MV-4-11 (cell line): ENCODE measurements around the gene VASP.

Experiments
- DNase-seq: peaks from one replicate; lab custom pipeline; 2025; lab: John Stamatoyannopoulos, UW

VASP gene

DNA sequence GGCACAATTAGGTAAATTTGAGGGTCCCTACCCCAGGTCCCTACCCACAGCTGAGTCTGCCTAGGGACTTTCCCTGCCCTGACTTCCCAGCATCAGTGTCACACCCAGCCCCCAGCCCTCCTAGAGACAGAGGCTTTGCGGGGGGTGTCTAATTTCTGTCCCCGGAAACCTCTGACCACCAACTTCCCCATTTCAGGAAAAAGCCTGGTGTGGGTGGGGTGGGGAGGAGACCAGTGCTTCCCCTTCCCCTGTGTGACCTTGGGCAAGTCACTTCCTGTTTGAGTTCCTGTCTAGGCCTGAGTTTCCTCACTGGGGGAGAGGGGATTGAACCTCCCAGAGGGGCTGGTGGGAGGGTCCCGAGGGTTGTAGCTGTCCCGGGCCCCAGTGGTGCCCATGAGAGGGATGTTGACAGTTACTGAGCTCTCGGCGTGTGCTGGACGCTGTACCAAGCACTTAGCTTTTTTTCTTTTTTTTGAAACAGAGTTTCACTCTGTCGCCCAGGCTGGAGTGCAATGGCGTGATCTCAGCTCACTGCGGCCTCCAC is 7.9 kb downstream of the VASP start:
- DNase-seq, result peak; percentile 98

DNA sequence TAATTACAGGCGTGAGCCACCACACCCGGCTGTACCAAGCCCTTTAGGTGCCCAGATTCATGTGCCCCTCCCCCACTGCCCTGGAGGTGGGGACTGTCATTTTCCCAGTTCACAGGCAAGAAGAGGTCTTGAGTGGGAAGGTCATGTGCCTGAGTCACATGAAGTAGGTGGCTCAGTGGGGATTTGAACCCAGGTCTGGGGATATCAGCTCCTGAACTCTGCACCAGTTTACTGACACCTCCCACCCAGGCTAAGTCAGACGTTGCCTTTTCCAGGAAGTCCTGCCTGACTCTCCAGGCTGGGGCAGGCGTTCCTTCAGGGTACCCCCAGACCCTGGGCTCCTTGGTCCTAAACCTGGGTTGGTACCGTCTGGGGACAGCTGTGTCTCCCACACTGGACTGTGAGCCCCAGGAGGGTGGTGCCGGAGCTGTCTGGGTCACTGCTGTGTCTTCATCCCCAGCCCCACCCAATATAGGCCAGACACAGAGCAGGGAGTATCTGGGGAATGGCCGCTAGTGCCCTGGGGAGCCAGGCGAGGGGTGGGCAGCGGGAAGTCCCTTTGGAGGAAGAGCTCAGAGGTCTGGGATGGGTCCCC is 8.6 kb downstream of the VASP start:
- no peak for DNase-seq

DNA sequence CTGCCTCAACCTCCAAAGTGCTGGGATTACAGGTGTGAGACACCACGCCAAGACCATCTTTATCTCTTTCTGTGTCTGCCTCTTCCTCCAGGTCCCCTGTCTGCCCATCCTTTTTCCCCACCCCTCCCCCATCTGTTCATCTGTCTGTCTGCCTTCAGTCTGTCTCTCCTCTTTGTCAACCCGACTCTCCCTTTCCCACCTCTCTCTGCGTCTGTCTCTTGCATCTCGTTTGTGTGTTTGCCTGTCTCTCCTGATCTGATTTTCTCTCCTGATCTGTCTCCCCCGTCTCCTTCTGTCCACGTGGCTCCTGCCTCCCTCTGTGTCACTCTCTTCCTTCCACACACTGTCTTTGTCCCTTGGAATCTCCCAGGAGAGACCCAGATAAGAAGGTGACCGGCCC is 10.0 kb downstream of the VASP start:
- no peak for DNase-seq

DNA sequence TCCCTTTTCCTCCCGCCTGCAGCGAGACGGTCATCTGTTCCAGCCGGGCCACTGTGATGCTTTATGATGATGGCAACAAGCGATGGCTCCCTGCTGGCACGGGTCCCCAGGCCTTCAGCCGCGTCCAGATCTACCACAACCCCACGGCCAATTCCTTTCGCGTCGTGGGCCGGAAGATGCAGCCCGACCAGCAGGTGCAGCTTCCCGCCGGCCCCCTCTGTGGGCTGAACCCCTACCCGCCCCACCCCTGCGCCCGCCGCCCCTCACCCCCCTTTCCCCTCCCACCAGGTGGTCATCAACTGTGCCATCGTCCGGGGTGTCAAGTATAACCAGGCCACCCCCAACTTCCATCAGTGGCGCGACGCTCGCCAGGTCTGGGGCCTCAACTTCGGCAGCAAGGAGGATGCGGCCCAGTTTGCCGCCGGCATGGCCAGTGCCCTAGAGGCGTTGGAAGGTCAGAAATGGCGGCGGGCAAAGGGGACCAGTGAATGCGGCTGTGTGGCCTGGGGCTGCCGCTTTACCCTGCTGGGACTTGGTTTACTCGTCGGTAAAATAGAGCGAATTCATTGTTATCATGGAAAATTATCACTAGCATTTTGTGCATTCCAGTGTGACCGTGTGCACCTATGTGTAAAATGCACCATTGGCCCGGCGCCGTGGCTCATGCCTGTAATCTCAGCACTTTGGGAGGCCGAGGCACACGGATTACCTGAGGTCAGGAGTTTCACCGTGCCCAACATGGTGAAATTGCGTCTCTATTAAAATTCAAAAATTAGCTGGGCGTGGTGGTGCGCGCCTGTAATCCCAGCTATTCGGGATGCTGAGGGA is 10.6 kb downstream of the VASP start:
- DNase-seq, result no peak

DNA sequence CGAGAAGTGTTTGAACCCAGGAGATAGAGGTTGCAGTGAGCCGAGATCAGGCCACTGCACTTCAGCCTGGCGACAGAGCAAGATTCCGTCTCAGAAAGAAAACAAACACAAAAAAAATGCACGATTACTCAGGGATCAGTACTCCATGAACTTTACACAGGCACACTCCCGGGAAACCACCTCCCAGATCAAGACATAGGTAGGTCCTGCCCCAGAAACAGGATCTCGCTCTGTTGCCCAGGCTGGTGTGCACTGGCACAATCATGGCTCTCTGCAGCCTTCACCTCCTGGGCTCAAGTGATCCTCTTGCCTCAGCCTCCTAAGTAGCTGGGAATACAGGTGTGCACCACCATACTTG is 11.2 kb downstream of the VASP start:
- no peak for DNase-seq

DNA sequence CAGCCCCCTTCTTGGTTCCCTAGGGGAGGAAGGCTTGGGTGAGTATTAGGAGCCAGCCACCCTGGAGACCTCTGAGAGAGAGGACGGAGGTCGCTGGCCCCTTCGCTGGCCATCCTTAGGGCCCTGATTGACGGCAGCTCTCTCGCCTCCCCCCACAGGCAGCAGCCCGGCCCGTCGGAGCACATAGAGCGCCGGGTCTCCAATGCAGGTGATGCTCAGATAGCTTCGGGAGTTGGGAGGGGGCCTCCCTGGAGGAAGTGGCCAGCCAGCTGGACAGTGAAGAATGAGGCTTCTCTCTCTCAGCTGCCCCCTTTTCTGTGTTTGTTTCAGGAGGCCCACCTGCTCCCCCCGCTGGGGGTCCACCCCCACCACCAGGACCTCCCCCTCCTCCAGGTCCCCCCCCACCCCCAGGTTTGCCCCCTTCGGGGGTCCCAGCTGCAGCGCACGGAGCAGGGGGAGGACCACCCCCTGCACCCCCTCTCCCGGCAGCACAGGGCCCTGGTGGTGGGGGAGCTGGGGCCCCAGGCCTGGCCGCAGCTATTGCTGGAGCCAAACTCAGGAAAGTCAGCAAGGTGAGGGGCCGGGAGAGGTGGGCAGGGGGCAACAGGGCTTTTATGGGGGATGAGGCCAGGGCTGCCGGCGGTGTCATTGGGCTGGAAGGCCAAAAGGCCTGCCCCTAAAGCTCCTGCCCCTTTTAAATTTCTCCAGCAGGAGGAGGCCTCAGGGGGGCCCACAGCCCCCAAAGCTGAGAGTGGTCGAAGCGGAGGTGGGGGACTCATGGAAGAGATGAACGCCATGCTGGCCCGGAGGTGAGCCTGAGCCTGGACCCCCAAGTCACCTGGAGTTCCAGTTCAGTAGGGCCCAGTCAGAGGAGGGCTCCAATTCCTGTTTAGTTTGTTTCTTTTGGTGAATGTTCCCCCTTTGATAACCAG is 15.0 kb downstream of the VASP start:
- DNase-seq, result no peak

DNA sequence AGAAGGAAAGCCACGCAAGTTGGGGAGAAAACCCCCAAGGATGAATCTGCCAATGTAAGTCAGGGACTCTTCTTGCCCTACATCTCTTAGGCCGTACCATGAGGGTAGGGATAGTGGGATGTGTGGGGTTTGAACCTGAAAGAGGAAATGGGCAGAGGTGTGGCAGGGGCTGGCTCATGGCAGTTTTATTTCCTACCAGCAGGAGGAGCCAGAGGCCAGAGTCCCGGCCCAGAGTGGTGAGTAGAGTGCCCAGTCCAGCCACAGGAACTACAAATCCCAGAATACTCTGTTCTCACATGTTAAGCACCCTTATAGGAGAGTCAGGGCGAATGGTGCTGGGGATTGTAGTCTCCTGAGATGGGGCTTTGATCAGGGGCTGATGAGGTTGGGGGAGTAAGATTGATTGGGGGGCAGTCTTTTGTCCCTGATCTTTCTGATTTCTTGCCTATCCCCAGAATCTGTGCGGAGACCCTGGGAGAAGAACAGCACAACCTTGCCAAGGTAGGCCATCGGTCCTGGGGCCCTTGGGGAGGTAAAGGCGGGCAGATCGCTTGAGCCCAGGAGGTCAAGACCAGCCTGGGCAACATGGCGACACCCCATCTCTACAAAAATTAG is 16.5 kb downstream of the VASP start:
- DNase-seq, result peak; percentile 94

DNA sequence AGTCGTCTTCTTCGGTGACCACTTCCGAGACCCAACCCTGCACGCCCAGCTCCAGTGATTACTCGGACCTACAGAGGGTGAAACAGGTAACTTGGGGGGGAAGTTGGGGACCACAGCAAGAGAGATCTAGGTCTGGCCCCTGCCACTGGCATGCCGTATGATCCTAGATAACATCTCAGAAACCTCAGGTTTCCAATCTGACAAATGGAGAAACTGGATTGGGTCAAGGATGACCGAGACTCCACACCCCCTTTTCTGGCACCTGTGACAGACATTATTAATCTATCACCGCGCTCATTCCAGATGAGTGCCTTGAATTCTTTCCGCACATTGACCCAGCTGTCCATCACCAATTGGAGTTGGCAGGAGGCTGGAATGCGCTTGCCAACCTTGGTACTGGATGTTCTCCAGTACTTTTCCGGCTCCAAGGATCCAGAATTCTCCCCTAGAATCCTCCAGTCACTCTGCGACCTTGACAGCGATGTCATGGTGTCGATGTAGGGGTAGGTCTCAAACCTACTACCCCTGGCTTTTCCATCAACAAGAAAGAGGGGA is 17.4 kb downstream of the VASP start:
- DNase-seq, result no peak

DNA sequence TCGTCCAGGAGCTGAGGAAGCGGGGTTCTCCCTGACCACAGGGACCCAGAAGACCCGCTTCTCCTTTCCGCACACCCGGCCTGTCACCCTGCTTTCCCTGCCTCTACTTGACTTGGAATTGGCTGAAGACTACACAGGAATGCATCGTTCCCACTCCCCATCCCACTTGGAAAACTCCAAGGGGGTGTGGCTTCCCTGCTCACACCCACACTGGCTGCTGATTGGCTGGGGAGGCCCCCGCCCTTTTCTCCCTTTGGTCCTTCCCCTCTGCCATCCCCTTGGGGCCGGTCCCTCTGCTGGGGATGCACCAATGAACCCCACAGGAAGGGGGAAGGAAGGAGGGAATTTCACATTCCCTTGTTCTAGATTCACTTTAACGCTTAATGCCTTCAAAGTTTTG is 18.9 kb downstream of the VASP start:
- DNase-seq, result no peak

DNA sequence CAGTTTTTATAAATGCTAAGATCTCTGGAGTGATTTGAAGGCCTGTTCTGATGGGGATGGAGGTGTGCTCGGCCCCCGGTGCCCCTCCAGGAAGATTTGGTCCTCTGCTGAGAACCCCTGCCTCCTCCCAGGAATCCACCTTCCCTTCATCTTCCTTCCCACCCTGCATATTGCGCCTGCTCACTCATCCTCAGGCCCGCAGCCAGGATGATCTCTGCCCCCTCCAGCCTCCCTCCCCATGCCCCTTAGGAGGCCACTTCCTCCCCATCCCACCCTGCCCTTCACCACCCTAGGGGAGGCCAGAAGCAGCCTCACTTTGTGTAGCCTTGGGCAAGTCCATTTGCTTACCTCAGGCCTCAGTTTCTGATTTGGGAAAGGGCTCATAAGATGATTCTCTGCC is 19.7 kb downstream of the VASP start:
- DNase-seq, result no peak

DNA sequence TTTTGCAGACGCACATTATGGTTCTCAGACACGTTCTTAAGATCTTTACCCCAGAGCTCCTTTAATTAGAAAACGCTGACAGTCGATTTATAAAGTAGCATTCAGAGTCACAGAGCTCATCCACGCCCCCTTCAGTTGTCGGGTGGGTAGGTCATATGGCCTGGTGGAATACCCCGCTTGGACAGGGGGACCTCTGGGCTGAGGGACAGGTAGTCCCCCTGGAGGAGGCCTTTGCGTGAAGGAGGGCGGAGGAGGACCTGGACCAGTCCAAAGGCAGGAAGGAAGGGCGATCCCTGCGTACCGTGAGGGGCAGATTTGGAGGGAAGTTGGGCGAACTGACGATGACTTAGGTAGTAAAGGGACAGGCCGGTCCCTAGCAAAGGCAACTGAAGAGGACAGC is 20.5 kb downstream of the VASP start:
- no peak for DNase-seq

DNA sequence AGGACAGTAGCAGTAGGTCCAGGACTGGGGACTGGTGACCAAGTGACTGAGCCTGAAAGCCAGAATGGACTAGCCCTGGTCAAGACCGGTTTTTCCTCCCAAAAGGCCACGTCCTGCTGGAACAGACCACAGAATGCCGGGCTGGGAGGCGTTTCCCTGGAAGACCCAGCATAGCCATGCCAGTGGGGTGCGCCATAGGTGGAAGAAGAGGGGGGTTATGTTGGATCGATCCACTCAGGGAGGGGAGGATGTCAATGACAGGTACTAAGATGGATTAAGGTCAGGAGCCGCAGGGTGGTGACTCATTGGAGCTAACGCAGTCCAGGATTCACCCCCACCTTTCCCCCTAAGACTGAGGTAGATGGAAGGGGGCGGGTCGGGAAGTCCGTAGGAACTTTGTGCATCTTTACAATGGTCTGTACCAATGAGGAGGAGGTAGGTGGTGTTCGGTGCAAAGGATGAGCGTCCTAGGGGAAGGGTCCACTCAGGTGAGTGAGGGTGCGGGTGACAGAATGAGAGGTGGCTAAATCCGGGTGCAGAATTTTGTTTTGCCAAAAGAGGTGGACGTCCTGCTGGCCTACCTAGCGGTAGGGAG is 21.0 kb downstream of the VASP start:
- DNase-seq, result no peak

DNA sequence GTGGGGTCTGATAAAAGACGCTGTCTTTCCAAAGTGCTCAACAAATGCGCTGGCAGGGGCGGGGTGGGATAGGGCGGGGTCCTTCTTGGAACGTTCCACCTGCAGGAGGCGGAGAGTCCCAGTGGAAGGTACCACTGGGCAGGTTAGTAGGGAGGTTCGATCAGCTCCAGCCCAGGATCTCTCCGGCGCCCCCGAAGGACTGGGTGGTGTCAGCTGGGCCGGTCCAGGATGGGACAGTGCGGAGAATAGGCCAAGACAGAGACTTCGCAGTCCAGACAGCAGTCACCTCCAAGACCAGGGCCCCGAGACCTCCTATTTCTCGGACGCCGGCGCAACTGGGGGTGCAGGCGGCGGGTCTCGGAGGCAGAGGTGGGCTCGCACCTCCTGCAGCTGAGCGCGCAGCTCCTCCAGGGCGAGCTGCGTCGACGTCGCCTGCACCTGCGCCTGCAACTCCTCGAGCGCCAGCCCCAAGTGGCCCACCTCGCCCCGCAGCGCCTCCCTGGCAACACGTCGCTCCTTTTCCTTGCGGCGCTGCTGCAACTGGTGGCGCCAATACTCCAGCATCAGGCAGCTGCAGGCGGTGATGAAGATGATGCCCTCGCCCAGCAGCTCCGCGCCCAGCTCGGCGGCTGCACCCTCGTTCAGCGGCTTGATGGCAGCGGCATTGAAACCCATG is 21.6 kb downstream of the VASP start:
- DNase-seq, result no peak

DNA sequence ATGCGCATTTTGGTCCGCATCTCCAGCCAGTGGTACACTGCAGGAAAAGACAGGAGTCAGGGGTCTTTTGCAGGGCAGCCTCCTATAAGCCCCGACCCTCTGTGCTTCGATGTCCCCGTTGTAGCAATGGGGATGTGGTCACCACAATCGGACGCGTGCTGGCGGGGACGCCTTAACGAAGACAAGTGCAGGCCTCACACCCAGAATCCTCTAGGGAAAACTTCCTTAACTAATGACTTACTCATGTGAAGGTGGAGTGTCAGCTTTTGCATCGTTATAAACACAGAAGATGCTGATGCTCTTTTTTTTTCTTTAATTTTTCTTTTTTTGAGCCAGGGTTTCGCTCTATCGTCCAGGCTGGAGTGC is 22.1 kb downstream of the VASP start:
- no peak for DNase-seq

DNA sequence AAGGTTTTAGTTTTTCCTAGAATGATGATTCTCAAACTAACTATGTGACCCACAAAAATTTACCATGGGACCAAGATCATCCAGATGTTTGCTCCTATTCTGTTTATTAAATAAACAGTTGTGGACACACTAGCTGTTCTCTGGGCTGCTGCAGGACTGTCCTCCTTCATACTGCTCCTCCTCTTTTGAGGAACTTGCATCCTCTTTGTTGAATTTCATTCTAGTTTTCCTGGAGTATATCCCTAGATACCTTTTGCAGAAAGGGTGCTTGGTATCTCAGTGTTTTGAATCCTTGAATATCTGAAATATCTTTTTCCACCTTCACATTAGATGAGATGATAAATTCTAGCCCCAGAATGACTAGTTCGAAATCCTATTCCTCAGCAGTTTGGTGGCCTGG is 24.1 kb downstream of the VASP start:
- no peak for DNase-seq

DNA sequence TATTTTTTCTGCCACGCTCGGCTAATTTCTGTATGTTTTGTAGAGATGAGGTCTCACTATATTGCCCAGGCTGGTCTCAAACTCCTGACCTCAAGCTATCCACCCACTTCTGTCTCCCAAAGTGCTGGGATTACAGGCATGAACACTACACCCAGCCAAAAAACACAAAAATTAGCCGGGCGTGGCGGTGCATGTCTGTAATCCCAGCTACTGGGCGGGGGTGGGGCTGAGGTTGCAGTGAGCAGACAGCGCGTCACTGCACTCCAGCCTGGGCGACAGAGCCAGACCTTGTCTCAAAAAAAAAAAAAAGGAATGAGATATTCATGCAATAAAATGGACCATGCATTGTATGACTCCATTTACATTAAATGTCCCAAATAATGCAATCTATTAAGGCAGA is 32.2 kb downstream of the VASP start:
- DNase-seq, result no peak

DNA sequence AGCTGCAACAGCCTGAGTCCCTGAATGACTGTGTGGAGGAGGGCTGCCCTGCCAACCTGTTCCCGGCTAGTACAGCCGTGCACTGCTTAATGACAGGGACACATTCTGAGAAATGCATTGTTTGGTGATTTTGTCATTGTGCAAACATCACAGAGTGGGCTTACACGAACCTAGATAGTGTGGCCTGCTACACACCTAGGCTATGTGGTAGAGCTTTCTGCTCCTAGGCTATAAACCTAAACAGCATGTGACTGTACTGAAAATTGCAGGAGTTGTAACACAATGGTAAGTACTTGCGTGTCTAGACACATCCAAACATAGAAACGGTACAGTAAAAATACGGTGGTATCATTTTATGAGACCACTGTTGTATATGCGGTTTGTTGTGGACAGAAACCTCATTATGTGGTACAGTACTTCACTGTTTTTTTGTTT is 35.0 kb downstream of the VASP start:
- DNase-seq, result no peak

DNA sequence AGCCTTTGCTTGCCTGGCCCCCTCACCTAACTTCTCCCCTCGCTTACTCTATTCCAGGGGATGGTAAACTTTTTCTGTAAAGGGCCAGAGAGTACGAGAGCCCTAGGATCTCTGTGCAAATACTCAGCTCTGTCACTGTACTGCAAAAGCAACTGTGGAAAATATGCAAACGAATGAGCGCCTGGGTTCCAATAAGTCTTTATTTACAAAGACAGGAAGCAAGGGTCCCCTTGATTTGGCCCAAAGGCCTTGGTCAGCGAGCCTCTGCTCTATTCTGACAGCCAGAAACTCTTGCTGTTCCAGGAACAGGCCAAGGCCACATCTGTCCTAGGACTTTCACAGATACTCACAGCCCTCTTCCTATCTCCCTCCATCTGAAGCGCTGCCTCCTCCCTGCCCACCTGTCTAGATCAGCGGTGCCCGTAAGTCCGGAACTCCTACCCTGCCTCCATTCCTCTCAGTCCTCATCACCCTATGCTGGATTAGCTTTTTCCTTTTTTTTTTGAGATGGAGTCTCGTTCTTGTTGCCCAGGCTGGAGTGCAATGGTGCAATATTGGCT is 40.0 kb downstream of the VASP start:
- no peak for DNase-seq

DNA sequence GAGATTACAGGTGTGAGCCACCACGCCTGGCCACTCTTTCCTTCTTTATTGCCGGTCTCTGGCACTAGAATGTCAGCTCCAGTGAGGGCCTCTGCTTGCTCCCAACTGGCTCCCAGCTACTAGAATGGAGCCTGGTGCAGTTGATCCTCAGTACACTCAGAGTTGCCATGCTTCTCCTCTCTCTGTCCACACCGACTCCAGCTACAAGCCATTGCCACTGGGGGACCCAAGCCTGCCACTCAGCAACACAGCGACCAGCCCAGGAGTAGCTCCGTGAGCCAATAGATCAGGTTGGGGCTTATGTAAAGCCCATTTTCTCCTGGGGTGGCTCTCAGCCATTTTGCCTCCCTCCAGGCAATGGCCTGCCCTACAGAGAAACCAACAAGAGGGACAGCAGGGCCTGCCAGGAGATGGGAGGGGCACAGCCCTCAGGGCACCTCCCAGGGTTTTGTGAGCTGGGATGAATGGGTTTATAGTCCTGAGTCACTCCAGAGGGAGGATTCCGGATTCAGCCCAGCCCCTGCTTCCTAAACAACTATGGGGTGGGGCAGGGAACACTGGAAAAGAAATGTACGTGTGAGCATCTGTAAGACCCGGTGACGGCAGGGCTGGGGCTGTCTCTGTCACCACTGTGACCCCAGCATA is 40.8 kb downstream of the VASP start:
- DNase-seq, result no peak

DNA sequence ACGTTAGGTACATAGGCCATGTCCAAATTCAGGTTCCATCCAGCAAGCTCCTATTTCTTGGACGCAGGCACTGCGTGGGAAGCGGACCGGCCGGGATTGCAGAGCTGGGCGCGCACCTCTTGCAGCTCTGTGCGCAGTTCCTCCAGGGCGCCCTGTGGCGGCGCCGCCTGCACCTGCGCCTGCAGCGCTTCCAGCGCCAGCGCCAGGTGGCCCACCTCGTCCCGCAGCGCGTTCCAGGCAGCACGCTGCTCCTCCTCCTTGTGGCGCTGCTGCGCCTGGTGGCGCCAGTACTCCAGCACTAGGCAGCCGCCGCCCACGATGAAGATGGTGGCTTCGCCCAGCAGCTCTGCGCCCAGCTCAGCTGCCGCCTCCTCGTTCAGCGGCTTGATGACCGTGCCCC is 46.2 kb downstream of the VASP start:
- DNase-seq, result no peak
